PC-9 (cell line): Measurements from ENCODE around the gene CHRFAM7A.
"Not testable (repeated sequence)": the region's sequence is repeated elsewhere in the genome, so short reads cannot be mapped to it uniquely, and the experiment has no call there.

Experiments used
- EZH2 ChIP-seq: fragments of 200-600 bp; sonication (generic); IDR thresholded peaks from 2 replicates; pipeline ENCODE4 v1.8.0; 2017; ENCODE audit warnings: antibody characterized with exemption, low read depth
- TF ChIP-seq, protein P1 (sequence below): fragments of 200-600 bp; sonication (generic); conservative IDR thresholded peaks from 2 replicates; pipeline ENCODE4 v1.6.1; 2017; ENCODE audit warnings: mixed run types, antibody characterized with exemption, mild to moderate bottlenecking, moderate library complexity

DNA sequence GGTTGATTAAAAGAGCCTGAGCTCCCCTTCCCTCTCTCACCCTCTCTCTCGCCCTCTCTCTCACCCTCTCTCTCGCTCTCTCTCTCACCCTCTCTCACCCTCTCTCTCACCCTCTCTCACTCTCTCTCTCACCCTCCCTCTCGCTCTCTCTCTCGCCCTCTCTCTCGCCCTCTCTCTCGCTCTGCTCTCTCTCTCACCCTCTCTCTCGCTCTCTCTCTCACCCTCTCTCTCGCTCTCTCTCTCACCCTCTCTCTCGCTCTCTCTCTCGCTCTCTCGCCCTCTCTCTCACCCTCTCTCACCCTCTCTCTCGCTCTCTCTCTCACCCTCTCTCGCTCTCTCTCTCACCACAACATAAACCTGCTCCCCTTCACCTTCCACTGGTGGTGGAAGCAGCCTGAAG lies 67.2 kb downstream of the CHRFAM7A start:
- TF ChIP-seq, protein P1, sequence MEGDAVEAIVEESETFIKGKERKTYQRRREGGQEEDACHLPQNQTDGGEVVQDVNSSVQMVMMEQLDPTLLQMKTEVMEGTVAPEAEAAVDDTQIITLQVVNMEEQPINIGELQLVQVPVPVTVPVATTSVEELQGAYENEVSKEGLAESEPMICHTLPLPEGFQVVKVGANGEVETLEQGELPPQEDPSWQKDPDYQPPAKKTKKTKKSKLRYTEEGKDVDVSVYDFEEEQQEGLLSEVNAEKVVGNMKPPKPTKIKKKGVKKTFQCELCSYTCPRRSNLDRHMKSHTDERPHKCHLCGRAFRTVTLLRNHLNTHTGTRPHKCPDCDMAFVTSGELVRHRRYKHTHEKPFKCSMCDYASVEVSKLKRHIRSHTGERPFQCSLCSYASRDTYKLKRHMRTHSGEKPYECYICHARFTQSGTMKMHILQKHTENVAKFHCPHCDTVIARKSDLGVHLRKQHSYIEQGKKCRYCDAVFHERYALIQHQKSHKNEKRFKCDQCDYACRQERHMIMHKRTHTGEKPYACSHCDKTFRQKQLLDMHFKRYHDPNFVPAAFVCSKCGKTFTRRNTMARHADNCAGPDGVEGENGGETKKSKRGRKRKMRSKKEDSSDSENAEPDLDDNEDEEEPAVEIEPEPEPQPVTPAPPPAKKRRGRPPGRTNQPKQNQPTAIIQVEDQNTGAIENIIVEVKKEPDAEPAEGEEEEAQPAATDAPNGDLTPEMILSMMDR = not testable (repeated sequence)
- TF ChIP-seq EZH2 = not testable (repeated sequence)
